ENCODE data around the gene USF2.

DNA sequence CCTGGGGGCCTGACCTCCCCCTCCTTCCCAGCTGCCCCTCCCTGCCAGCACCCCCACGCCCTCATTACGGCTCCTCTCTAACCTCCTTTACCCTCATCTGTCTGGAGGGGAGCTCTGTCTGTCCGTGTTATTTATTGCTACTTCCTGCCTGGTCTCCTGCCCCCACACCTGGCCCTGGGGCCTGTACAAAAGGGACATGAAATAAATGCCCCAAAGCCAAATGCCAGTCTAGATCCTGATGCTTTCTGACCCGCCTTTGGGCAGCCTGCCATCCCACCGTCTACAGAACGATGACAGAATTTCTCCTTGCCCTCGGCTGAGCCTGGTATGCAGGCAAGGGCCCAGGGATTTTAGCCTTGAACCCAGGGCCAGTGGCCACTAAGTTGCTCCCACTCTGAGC, 44.8 kb downstream of the USF2 start:
- TF ChIP-seq, protein P1, sequence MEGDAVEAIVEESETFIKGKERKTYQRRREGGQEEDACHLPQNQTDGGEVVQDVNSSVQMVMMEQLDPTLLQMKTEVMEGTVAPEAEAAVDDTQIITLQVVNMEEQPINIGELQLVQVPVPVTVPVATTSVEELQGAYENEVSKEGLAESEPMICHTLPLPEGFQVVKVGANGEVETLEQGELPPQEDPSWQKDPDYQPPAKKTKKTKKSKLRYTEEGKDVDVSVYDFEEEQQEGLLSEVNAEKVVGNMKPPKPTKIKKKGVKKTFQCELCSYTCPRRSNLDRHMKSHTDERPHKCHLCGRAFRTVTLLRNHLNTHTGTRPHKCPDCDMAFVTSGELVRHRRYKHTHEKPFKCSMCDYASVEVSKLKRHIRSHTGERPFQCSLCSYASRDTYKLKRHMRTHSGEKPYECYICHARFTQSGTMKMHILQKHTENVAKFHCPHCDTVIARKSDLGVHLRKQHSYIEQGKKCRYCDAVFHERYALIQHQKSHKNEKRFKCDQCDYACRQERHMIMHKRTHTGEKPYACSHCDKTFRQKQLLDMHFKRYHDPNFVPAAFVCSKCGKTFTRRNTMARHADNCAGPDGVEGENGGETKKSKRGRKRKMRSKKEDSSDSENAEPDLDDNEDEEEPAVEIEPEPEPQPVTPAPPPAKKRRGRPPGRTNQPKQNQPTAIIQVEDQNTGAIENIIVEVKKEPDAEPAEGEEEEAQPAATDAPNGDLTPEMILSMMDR (IDR thresholded peaks at IDR 0.05) = no peak
- TF ChIP-seq, protein P2, sequence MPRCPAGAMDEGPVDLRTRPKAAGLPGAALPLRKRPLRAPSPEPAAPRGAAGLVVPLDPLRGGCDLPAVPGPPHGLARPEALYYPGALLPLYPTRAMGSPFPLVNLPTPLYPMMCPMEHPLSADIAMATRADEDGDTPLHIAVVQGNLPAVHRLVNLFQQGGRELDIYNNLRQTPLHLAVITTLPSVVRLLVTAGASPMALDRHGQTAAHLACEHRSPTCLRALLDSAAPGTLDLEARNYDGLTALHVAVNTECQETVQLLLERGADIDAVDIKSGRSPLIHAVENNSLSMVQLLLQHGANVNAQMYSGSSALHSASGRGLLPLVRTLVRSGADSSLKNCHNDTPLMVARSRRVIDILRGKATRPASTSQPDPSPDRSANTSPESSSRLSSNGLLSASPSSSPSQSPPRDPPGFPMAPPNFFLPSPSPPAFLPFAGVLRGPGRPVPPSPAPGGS (IDR thresholded peaks at IDR 0.05) = no peak
- TF ChIP-seq POLR2A (IDR thresholded peaks at IDR 0.05; ENCODE audit: low read length) (no peak), MAFK (IDR thresholded peaks at IDR 0.05; ENCODE audit: partially characterized antibody) (no peak)
- TF ChIP-seq, protein P3, sequence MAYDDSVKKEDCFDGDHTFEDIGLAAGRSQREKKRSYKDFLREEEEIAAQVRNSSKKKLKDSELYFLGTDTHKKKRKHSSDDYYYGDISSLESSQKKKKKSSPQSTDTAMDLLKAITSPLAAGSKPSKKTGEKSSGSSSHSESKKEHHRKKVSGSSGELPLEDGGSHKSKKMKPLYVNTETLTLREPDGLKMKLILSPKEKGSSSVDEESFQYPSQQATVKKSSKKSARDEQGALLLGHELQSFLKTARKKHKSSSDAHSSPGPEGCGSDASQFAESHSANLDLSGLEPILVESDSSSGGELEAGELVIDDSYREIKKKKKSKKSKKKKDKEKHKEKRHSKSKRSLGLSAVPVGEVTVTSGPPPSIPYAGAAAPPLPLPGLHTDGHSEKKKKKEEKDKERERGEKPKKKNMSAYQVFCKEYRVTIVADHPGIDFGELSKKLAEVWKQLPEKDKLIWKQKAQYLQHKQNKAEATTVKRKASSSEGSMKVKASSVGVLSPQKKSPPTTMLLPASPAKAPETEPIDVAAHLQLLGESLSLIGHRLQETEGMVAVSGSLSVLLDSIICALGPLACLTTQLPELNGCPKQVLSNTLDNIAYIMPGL (CRISPR knock-in tag; IDR thresholded peaks at IDR 0.05; ENCODE audit: borderline replicate concordance) = no peak

Data from A549 (cell line).